GM12801 (cell line): ENCODE data around the gene CLTA.

Source experiments
- CTCF ChIP-seq: IDR thresholded peaks from one replicate; pipeline ENCODE4 v1.5.1; 2011; ENCODE audit warnings: control low read depth; ENCODE audit not compliant: insufficient read length; ENCODE audit errors: extremely low read depth

The CLTA gene

GRCh38 chr9:36162211-36162738 is 28.4 kb upstream of the CLTA start:
- TF ChIP-seq CTCF, result no peak

GRCh38 chr9:36163049-36163785 is 27.5 kb upstream of the CLTA start:
- TF ChIP-seq CTCF, result no peak

- TF ChIP-seq CTCF, result no peak
Observed at GRCh38 chr9:36163786-36164170, 26.9 kb upstream of the CLTA start.

- no peak for TF ChIP-seq CTCF
Observed at GRCh38 chr9:36164372-36164771, 26.3 kb upstream of the CLTA start.

- no peak for TF ChIP-seq CTCF
Observed at GRCh38 chr9:36164989-36165388, 25.7 kb upstream of the CLTA start.

- TF ChIP-seq CTCF, result no peak
Observed at GRCh38 chr9:36165826-36166167, 24.9 kb upstream of the CLTA start.

- TF ChIP-seq CTCF, result no peak
Observed at GRCh38 chr9:36166168-36166927, 24.4 kb upstream of the CLTA start.
